GM23338 (cell line): ENCODE measurements around the gene KLK2.

Experiments
- CREB1 ChIP-seq: fragments of 250-450 bp; sonication (Bioruptor Pico); IDR thresholded peaks from 2 replicates; pipeline ENCODE4 v1.5.0; 2020; ENCODE audit warnings: low read depth, mild to moderate bottlenecking, moderate library complexity
- CTCF ChIP-seq, 2 experiments: fragments of 200-600 bp in 1 of 2; sonication (generic) in 1 of 2; conservative IDR thresholded peaks; 2 replicates each; pipeline versions ENCODE4 v1.5.1 to v1.6.1; 2016 to 2017; ENCODE audit warnings: antibody characterized with exemption in 2 of 2, low read depth in 2 of 2, mild to moderate bottlenecking in 2 of 2, moderate library complexity in 1 of 2
- EZH2 ChIP-seq: fragments of 200-600 bp; sonication (generic); IDR thresholded peaks from one replicate; pipeline ENCODE4 v1.8.0; 2017; ENCODE audit warnings: antibody characterized with exemption, mild to moderate bottlenecking, low read depth; ENCODE audit not compliant: unreplicated experiment
- EZH2phosphoT487 ChIP-seq: fragments of 200-600 bp; sonication (generic); IDR thresholded peaks from one replicate; pipeline ENCODE4 v1.8.1; 2018; ENCODE audit warnings: antibody characterized with exemption; ENCODE audit not compliant: unreplicated experiment
- JUNB ChIP-seq: IDR thresholded peaks from one replicate; pipeline ENCODE4 v1.6.1; 2016; ENCODE audit warnings: antibody characterized with exemption; ENCODE audit not compliant: unreplicated experiment
- NANOG ChIP-seq: IDR thresholded peaks from 2 replicates; pipeline ENCODE4 v1.6.1; 2016; ENCODE audit warnings: antibody characterized with exemption, borderline replicate concordance
- POLR2AphosphoS5 ChIP-seq: IDR thresholded peaks from 2 replicates; pipeline ENCODE4 v1.6.1; 2016; ENCODE audit warnings: antibody characterized with exemption, low read depth
- REST ChIP-seq: IDR thresholded peaks from one replicate; pipeline ENCODE4 v1.6.1; 2018; ENCODE audit warnings: antibody characterized with exemption; ENCODE audit not compliant: unreplicated experiment
- STAT1 ChIP-seq: IDR thresholded peaks from one replicate; pipeline ENCODE4 v1.6.1; 2016; ENCODE audit warnings: antibody characterized with exemption; ENCODE audit not compliant: unreplicated experiment
- ZNF114 ChIP-seq: fragments of 250-450 bp; sonication (Bioruptor Pico); IDR thresholded peaks from 2 replicates; pipeline ENCODE4 v1.5.0; 2020; ENCODE audit warnings: mild to moderate bottlenecking, moderate library complexity
- ZNF331 ChIP-seq: fragments of 250-450 bp; sonication (Bioruptor Pico); IDR thresholded peaks from 2 replicates; pipeline ENCODE4 v1.5.0; 2020; ENCODE audit warnings: low read depth, mild to moderate bottlenecking, moderate library complexity
- TF ChIP-seq, protein P1 (sequence below): IDR thresholded peaks from 2 replicates; pipeline ENCODE4 v1.6.1; 2016; ENCODE audit warnings: antibody characterized with exemption

DNA sequence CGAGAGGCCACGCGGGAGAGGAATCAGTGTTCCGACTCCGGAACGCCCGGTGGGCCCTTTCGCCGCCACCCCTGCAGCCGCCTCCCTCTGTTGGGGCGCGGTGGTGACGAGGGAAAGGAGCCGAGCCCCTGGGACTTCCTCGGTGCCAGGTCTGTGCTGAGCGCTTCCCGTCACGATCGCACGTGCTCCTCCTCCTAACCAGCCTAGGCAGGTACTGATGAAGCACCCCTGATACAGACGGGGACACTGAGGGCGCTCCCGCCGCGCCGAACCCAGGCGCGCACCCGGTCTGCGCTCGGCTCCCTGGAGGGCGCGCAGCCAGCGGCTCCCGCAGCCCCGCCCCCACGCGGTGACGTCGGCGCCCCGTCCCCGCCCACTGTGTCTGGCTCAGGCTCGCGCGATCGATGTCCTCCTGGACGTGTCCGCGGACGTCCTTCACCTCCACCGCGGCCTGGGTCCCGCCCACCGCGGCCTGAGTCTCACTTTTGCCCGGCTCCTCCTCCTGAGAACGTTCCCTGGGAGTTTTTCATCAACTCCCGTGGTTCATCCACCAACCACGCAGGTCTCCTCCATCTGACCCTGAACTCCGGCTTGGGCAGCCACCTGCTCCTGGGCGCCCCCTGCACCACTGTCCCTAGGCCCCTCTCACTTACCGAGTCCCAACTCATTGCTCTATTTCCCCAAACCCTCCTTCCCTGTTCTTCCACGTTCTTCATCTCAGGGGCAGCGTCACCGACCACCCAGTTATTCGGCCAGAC, 37.3 kb upstream of the KLK2 start:
- no peak for TF ChIP-seq ZNF331 (CRISPR knock-in tag)
- TF ChIP-seq CTCF (conservative IDR thresholded peaks at IDR 0.05; ENCODE audit: low read depth in 2 of 2): peak; percentile 28 to 40
- peak; percentile 93 for TF ChIP-seq POLR2AphosphoS5
- TF ChIP-seq ZNF114 (CRISPR knock-in tag): no peak
- TF ChIP-seq EZH2: no peak
- TF ChIP-seq REST: no peak
- TF ChIP-seq CREB1 (CRISPR knock-in tag): peak; percentile 81
- TF ChIP-seq JUNB: no peak
- no peak for TF ChIP-seq NANOG
- TF ChIP-seq EZH2phosphoT487: no peak
- TF ChIP-seq, protein P1, sequence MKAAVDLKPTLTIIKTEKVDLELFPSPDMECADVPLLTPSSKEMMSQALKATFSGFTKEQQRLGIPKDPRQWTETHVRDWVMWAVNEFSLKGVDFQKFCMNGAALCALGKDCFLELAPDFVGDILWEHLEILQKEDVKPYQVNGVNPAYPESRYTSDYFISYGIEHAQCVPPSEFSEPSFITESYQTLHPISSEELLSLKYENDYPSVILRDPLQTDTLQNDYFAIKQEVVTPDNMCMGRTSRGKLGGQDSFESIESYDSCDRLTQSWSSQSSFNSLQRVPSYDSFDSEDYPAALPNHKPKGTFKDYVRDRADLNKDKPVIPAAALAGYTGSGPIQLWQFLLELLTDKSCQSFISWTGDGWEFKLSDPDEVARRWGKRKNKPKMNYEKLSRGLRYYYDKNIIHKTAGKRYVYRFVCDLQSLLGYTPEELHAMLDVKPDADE: no peak
- TF ChIP-seq STAT1: no peak
